Keratinocyte (primary cell): Measurements from ENCODE around the gene PPM1H.

Experiments used
- CTCF ChIP-seq, 3 experiments: IDR thresholded peaks in 1 of 3; conservative IDR thresholded peaks in 1 of 3; optimal IDR thresholded peaks in 1 of 3; 2 replicates in 2 of 3; 3 replicates in 1 of 3; pipeline versions ENCODE3 to v1.5.1; 2011; ENCODE audit warnings: low read length in 3 of 3, mild to moderate bottlenecking in 3 of 3, moderate library complexity in 2 of 3, control low read depth in 1 of 3, inconsistent platforms in 1 of 3; ENCODE audit not compliant: insufficient read depth in 2 of 3; ENCODE audit errors: extremely low read depth in 1 of 3
- EZH2 ChIP-seq: IDR thresholded peaks from one replicate; pipeline ENCODE4 v1.6.1; 2012; ENCODE audit warnings: inconsistent platforms, mild to moderate bottlenecking, low read length, moderate library complexity

GRCh38 chr12:62677355-62677754 lies 257.6 kb downstream of the PPM1H start:
- TF ChIP-seq CTCF (optimal IDR thresholded peaks at IDR 0.05 in 1 of 3, IDR thresholded peaks at IDR 0.05 in 1 of 3, conservative IDR thresholded peaks at IDR 0.05 in 1 of 3; ENCODE audit: extremely low read depth in 1 of 3, insufficient read depth in 2 of 3, low read length in 3 of 3) (no peak), EZH2 (no peak)
